ENCODE data around the gene ATOSB.
"Not testable (repeated sequence)": the region's sequence is repeated elsewhere in the genome, so short reads cannot be mapped to it uniquely, and the experiment has no call there.

Gene ATOSB

GRCh38 chr9:35156781-35157180, 41.1 kb upstream of the ATOSB start:
- TF ChIP-seq CTCF (IDR thresholded peaks at IDR 0.05; ENCODE audit: insufficient read depth, missing control alignments) = no peak
- DNase-seq (ENCODE audit: insufficient read length, low spot score) (no peak), FAIRE-seq (no peak)

- FAIRE-seq = no peak
- no peak for TF ChIP-seq CTCF (IDR thresholded peaks at IDR 0.05; ENCODE audit: insufficient read depth, missing control alignments)
Measured at GRCh38 chr9:35152926-35153325, 37.3 kb upstream of the ATOSB start.

GRCh38 chr9:35147941-35148563, 32.4 kb upstream of the ATOSB start:
- not testable (repeated sequence) for FAIRE-seq

More at GRCh38 chr9:35152926-35153325, 37.3 kb upstream of the ATOSB start:
- DNase-seq (ENCODE audit: insufficient read length, low spot score) = no peak

GRCh38 chr9:35142037-35142436, 26.4 kb upstream of the ATOSB start:
- no peak for FAIRE-seq
- no peak for TF ChIP-seq CTCF (IDR thresholded peaks at IDR 0.05; ENCODE audit: insufficient read depth, missing control alignments)
- DNase-seq (ENCODE audit: insufficient read length, low spot score) = no peak

More at GRCh38 chr9:35147941-35148563, 32.4 kb upstream of the ATOSB start:
- not testable (repeated sequence) for DNase-seq (ENCODE audit: insufficient read length, low spot score)

- FAIRE-seq (no peak), DNase-seq (ENCODE audit: insufficient read length, low spot score) (no peak)
- TF ChIP-seq CTCF (IDR thresholded peaks at IDR 0.05; ENCODE audit: insufficient read depth, missing control alignments) = no peak
Measured at GRCh38 chr9:35140093-35140492, 24.4 kb upstream of the ATOSB start.

GRCh38 chr9:35136866-35137265, 21.2 kb upstream of the ATOSB start:
- no peak for DNase-seq (ENCODE audit: insufficient read length, low spot score)
- no peak for FAIRE-seq
- TF ChIP-seq CTCF (IDR thresholded peaks at IDR 0.05; ENCODE audit: insufficient read depth, missing control alignments) = no peak

- no peak for TF ChIP-seq CTCF (IDR thresholded peaks at IDR 0.05; ENCODE audit: insufficient read depth, missing control alignments)
- DNase-seq (ENCODE audit: insufficient read length, low spot score) (no peak), FAIRE-seq (no peak)
Measured at GRCh38 chr9:35135988-35136387, 20.3 kb upstream of the ATOSB start.

- FAIRE-seq = no peak
- TF ChIP-seq CTCF (IDR thresholded peaks at IDR 0.05; ENCODE audit: insufficient read depth, missing control alignments) = no peak
- no peak for DNase-seq (ENCODE audit: insufficient read length, low spot score)
Measured at GRCh38 chr9:35134920-35135319, 19.3 kb upstream of the ATOSB start.
